ENCODE measurements around the gene EPHA10.

Gene EPHA10

GRCh38 chr1:37670133-37670532 is 94.8 kb downstream of the EPHA10 start:
- DNase-seq = no peak

GRCh38 chr1:37667023-37667671 is 97.8 kb downstream of the EPHA10 start:
- no peak for DNase-seq

GRCh38 chr1:37666241-37666867 is 98.6 kb downstream of the EPHA10 start:
- DNase-seq = no peak

Measured in islet precursor cell (in vitro differentiated cells).